GM19372 (cell line): ENCODE results near the gene CPEB3.
"Not testable (repeated sequence)": the region's sequence is repeated elsewhere in the genome, so short reads cannot be mapped to it uniquely, and the experiment has no call there.

ENCODE experiments used
- ATAC-seq: cut with Tn5 transposase; IDR thresholded peaks from one replicate; pipeline ENCODE4 v1.9.1; 2021; ENCODE audit warnings: mild to moderate bottlenecking, low read depth, moderate library complexity; ENCODE audit not compliant: unreplicated experiment

The CPEB3 gene

DNA sequence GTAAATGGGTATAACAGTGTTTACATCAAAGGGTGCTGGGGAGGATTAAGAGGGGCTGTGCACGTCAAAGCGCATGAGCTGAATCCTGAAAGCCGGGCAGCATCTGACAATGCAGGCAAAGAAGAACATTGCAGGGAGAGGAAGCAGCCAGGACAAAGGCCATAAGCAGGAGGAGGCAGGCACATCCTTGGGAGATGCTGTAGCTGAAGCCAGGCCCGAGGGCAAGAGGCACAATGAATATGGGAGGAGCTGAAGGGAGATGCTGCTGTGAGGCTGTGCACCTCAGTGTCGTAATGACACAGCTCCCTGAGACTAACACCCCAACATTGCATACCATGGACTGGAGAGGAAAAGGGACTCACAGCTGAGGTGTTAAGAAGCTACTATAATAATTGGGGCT, 238.1 kb downstream of the CPEB3 start:
- ATAC-seq, result no peak

DNA sequence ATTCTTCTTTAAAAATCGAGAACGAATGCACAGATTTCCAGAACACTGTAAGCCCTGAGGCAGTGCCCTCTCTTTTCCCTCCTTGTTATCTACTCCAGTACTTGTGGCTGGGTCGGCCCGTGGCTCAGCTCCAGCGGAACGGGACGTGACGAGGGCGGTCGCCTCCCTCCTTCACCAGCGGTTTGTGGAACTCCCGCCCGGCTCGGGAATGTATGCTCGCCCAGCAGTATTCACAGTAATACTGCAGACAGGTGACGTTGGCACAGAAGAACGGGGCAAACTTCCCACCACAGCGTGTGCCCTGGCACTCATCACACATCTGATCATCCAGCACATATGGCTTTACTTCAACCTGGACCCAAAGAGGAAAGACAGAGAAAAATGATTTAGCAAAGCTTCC, 238.8 kb downstream of the CPEB3 start:
- ATAC-seq, result no peak

DNA sequence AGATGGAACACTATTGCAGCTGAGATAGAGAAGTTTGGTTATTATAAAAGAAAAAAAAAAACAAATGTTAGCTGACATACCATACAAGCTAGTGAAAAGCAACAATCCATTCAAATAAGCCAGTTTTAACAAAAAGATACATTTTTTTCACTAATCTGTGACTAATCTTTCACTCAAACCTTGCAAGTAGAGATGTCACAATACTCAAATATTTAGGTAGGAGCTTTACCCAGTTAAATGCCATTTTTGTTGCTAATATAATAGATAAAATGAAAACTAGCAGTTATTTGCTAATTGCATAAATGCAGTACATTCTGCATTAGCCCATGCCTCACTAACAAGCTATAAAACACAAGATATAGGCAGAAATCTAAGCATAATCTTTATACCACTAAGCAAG, 243.7 kb downstream of the CPEB3 start:
- no peak for ATAC-seq

DNA sequence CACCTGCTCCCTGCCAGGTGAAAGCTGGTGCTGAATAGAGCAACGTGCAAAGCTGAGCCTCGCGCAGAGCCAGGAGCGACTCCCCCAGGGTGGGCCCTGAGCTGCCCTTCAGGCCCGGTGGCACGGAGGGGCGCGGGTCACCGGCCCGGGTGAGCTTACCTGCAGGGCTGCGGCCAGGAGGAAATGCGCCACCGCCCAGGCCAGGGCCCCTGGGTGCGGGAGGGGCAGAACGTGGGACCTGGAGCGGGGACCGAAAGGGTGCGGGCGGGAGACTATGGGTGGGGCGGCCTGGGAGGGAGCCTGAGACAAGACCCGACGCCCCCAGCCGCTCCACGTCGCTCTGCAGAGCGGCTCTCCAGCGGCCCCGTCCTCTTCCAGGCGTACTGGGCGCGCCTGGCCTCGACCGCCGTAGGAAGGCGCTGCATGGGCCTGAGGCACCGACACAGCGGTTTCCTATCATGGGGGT, 245.2 kb downstream of the CPEB3 start:
- no peak for ATAC-seq

DNA sequence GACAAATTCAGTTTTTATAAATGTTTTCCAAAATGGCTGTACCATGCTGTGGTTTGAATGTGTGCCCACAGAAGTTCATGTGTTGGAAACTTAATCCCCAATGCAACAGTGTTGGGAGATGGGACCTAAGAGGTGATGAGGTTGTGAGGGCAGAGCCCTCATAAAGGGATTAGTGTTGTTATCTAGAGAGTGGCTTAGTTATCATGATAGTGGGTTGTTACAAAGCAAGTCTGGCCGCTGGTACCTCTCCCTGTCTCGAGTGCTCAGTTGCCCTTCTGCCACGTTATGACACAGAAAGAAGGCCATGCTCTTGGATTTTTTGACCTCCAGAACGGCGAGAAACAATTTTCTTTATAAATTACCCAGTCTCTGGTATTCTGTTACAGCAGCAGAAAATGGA, 248.3 kb downstream of the CPEB3 start:
- ATAC-seq, result no peak

DNA sequence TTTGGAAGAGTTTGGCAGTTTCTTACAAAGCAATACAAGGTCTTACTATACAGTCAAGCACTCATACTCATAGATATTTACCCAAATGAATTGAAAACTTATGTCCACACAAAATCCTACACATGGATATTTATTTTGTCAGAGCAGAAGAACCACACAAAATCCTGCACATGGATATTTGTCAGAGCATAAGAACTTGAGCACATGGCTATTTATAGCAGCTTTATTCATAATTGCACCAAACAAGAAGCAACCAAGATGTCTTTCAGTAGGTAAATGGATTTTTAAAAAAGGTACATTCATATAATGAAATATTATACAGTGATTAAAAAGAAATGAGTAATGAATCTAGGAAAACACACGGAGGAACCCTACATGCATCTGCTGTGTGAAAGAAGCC, 251.9 kb downstream of the CPEB3 start:
- no peak for ATAC-seq

DNA sequence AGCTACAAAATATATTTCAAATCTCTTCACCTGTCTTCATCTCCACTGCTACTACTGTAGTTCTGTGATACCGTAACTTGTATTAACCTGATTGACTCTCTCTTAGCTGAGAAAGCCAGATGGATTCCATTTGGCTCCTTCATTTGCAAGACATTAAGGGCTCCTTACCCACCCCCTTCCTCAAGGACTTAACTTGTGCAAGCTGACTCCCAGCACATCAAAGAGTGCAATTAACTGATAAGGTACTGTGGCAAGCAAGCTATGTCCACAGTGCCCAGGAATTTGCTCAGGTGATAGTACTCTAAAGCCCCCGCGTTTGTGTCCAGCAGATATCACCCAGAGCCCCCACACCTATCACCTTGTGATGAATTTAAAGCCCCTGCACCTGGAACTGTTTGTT, 257.8 kb downstream of the CPEB3 start:
- not testable (repeated sequence) for ATAC-seq

DNA sequence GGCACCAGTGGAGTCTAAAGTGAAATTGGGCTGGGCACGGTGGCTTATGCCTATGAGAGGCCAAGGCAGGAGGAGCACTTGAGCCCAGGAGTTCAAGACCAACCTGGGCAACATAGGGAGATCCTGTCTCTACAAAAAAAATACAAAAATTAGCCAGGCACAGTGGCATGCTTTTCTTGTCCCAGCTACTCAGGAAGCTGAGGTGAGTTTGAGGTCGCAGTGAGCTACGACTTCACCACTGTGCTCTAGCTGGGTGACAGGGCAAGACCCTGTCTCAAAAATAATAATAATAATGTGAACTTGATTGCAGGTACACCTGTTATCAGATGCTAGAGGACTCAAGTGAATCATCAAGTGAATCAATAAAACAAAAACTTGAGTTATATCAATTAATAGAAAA, 259.3 kb downstream of the CPEB3 start:
- no peak for ATAC-seq

DNA sequence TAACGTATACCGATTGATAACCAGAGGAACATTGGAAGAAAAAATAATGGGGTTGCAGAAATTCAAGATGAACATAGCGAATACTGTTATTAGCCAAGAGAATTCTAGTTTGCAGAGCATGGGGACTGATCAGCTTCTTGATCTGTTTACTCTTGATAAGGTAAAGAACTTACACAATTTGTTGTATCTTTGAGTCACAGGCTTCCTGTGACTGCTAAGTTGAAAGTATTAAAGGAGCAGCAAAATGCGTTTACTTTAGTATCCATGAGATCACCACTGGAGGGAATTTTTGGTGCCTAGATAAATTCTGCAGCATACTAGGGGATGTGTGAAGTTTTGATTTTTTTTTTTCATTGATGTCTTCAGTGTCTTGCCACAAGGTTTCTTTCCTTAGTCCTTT, 263.7 kb downstream of the CPEB3 start:
- no peak for ATAC-seq

DNA sequence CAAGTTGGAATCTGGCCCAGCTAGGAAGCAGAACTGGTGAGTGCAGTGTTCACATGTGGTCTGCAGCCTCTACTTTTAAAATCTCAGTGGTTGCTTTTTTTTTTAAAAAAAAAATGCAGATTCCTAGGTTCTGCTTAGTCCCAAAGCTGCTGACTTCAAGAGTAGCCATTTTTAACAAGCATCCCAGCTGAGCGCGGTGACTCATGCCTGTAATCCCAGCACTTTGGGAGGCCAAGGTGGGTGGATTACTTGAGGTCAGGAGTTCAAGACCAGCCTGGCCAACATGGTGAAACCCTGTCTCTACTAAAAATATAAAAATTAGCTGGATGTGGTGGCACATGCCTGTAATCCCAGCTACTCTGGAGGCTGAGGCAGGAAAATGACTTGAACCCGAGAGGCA, 265.5 kb downstream of the CPEB3 start:
- ATAC-seq, result not testable (repeated sequence)

DNA sequence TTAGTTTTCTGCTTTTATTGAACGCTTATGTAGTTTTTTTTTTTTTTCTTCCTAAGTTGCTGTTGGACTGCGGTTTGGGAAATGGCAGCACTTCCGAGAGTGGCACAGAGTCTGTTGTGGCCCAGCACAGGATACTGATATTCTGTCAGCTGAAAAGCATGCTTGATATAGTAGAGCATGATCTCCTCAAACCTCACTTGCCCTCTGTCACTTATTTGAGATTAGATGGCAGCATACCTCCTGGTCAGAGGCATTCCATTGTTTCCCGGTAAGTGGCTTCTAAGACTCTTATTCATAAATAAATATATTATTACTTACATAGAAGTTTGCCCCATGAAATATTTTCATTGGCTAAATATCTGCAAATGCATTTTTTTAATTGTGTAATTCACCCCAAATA, 266.2 kb downstream of the CPEB3 start:
- ATAC-seq, result no peak

DNA sequence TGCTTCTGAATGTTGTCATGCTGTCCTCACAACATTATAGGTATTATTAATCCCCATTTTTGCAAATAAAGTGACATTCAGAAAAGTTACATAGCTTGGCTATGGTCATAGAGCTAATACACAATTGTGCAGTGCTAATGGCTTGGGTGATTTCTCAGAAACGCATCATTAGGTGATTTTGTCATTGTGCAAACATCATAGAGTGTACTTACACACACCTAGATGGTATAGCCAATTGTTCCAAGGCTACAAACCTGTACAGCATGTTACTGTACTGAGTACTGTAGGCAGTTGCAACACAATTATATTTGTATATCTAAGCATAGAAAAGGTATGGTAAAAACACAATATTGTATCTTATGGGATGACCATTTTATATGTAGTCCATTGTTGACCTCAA, 276.3 kb downstream of the CPEB3 start:
- ATAC-seq, result no peak

DNA sequence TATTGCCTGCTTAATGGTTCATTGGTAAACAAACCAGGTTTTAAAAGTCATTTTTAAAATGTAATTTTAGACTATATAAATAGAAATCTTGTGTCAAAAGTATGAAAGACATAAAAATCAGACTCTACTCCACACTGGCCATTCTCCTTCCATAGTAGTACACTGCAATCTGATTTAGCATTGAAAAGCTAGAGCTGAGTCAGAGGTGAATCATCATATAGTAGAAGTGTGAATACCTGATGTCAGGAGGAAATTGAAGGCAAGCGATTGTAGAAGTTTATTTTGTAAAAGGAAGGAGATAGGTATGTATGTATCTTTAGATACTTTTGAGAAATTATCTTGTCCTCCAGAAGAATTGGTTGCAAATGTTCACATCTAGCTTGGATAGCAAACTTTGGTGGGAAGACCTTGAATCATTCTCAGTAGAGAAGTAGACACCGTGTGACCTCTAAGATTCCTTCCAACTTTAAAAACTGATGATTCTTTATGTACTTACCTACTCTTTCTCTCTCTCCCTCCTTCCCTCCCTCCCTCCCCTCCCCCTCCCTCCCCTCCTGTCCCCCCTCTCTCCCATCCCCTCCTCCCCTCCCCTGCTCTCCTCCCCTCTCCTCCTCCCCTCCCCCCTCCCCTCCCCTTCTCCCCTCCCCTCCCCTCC, 279.2 kb downstream of the CPEB3 start:
- no peak for ATAC-seq

DNA sequence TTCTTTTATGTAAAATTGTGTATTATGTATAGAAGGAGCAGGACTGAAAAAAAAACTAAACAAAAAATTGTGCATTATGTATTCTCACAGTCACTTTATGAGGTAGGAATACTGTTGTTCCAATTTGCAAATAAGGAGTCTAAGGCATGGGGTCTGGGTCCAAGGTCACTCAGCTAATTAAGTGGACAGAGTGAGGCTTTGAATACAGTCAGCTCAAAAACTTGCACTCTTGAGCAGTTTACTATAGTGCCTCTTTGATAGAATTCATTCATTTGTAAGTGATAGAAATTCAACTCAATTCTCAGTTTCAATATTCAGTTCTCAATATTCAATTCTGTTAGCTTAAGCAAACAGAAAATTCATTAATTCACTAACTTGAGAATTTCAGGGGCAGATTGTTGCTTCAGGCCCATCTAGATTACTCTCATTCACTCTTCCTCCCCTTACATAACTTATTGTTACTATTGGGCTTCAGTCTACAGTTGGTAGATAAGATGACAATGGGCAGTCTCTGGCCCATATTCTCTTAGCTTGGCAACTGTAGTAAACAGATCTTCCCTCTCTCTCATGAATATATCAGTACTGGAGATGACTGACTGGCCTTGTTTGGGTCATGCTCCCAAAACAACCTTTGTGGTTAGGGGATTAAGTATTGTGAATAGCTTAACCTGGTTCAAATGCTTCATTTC, 280.7 kb downstream of the CPEB3 start:
- no peak for ATAC-seq

DNA sequence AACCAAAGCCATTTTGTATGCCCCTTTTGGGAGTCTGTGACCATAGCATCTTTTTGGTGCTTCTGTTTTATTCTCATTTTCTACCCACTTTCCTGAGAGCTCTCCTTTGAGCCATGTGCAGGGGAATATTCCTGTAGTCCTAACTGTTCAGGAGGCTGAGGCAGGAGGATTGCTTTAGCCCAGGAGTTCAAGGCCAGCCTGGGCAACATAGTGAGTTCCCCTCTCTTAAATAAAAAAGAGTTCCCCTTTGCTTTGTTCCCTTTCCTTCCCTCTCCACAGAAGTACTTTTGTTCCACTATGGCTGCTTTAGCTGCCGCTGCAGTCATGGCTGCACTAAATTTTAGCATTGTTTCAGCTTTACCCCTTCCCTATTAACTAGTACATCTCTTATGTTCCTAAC, 281.4 kb downstream of the CPEB3 start:
- no peak for ATAC-seq

DNA sequence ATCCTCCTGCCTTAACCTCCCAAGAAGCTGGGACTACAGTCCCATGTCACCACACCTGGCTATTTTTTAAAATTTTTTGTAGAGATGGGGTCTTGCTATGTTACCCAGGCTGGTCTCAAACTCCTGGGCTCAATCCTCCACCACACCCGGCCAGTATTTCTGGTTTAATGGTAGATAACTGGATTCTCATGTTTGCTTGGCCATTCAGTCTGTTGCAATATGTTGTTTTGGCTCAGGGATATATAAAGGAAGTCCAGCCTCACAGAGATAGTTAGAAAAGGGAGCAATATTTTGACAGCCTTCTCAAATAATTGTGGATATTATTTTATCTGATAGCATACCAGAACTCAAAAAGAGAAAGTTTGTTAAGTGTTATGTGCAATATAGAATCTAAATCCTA, 284.9 kb downstream of the CPEB3 start:
- no peak for ATAC-seq

DNA sequence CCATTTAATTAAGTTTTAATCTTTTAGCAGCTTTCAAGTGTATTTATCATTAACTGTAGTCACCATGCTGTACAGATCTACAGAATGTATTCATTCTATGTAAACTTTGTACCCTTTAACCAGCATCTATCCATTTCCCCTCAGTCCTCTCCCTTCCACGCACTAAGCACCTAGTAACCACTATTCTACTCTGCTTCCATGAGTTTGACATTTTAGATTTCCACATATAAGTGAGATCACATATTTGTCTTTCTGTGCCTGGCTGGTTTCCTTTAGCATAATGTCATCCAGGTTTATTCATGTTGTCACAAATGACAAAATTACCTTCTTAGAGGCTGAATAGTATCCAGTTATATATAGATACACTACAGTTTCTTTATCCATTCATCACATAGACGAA, 287.6 kb downstream of the CPEB3 start:
- no peak for ATAC-seq

DNA sequence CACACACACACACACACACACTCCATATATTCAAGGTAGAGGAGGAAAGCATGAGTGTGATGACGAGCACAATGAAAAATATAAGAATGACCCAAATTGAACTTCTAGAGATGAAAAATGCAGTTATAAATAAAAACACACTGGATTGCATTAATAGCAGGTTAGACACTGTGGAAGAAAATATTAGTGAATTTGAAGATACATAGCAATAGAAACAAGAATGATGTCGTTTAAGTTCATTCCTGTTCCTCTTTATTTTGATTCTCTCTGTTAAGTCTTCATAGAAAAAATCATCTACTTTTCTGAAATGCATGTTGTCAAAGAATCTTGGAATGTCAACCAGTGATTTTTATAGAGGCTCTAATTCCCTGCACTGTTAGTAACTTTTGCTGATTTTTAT, 288.9 kb downstream of the CPEB3 start:
- no peak for ATAC-seq

DNA sequence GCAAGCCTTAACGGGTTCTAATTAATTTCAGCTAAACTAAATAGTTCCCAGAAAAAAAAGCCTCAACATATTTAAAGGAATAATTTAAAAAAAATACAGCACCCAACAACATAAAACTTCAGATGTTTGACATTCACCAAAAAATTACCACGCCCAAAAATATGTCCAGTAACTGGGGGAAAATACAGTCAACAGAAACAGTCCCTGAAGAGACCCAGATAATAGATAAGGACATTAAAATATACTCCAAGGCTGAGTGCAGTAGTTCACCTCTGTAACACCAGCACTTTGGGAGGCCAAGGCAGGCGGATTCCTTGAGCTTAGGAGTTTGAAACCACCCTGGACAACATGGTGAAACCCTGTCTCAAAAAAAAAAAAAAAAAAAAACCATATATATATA, 289.3 kb downstream of the CPEB3 start:
- no peak for ATAC-seq
